ENCODE results near the gene SPTBN1. TPM values are rescaled to one million over a fixed set of nuclear protein-coding genes. Genes with fewer than 3 reads are reported as not detected.

The SPTBN1 gene
- total and polyA plus RNA-seq, 2 experiments from 2014 or later: 58.1 to 204 TPM

GRCh38 chr2:54549430-54549829 is 93.3 kb downstream of the SPTBN1 start:
- H3F3A ChIP-seq (replicated peaks; ENCODE audit: low read depth): no peaks in the 10 kb centered on the region
- H2AFZ ChIP-seq: no peak overlapping the region
- ATAC-seq: no peak
- no peaks in the 10 kb centered on the region for H3K36me3 ChIP-seq (ENCODE audit: insufficient read depth)
- TF ChIP-seq ZNF114 (CRISPR knock-in tag; IDR thresholded peaks at IDR 0.05): no peak
- TF ChIP-seq JUNB (IDR thresholded peaks at IDR 0.05; ENCODE audit: unreplicated experiment): no peak
- no peak for TF ChIP-seq POLR2AphosphoS5 (IDR thresholded peaks at IDR 0.05; ENCODE audit: low read depth)
- TF ChIP-seq EZH2phosphoT487 (IDR thresholded peaks at IDR 0.05; ENCODE audit: unreplicated experiment): no peak
- TF ChIP-seq EZH2 (IDR thresholded peaks at IDR 0.05; ENCODE audit: low read depth, unreplicated experiment): no peak
- TF ChIP-seq ZNF331 (CRISPR knock-in tag; IDR thresholded peaks at IDR 0.05; ENCODE audit: low read depth): no peak
- TF ChIP-seq CTCF (conservative IDR thresholded peaks at IDR 0.05; ENCODE audit: low read depth in 2 of 2): no peak
- no peak for TF ChIP-seq REST (IDR thresholded peaks at IDR 0.05; ENCODE audit: unreplicated experiment)
- no peak for TF ChIP-seq NANOG (IDR thresholded peaks at IDR 0.05; ENCODE audit: borderline replicate concordance)
- no peak for TF ChIP-seq CREB1 (CRISPR knock-in tag; IDR thresholded peaks at IDR 0.05; ENCODE audit: low read depth)
- no peak for TF ChIP-seq STAT1 (IDR thresholded peaks at IDR 0.05; ENCODE audit: unreplicated experiment)
- no peak for TF ChIP-seq ETS1 (IDR thresholded peaks at IDR 0.05)
- no peak for TF ChIP-seq ZNF462 (CRISPR knock-in tag; IDR thresholded peaks at IDR 0.05)
- H3K36me3 Mint-ChIP-seq (ENCODE audit: low read depth): no peaks in the 10 kb centered on the region
- H3K4me3 ChIP-seq: no peak overlapping the region
- no peak overlapping the region for H3K4me3 Mint-ChIP-seq
- H3K4me1 ChIP-seq (ENCODE audit: insufficient read depth): 0 out of 2 replicates have a peak, but pooled peaks cover 14% of the 10 kb centered on the region
- H3K27ac Mint-ChIP-seq: no peak overlapping the region
- no peaks in the 10 kb centered on the region for H3K9me2 ChIP-seq (ENCODE audit: insufficient read depth)
- peaks cover 24% of the 10 kb centered on the region for H3K4me1 Mint-ChIP-seq
- H3K27me3 ChIP-seq (ENCODE audit: insufficient read depth): no peaks in the 10 kb centered on the region
- H3K9me3 Mint-ChIP-seq: no peaks in the 10 kb centered on the region
- H3K79me2 ChIP-seq (replicated peaks; ENCODE audit: insufficient read depth): peaks cover 6% of the 10 kb centered on the region; the same call in 1 of the 2 replicates
- H3K27me3 Mint-ChIP-seq (ENCODE audit: insufficient read depth, low read depth, poor library complexity): peaks cover 3% of the 10 kb centered on the region
- no peak overlapping the region for H3K4me2 ChIP-seq
- peaks cover 7% of the 10 kb centered on the region; the same call in 1 of the 2 replicates for H4K20me1 ChIP-seq (replicated peaks; ENCODE audit: insufficient read depth)
- no peak for DNase-seq (ENCODE audit: low spot score)
- no peak overlapping the region for H3K27ac ChIP-seq (ENCODE audit: low read depth)

All from GM23338 (cell line).